Measurements from ENCODE around the gene RUFY3. TPM values are rescaled to one million over a fixed set of nuclear protein-coding genes. Genes with fewer than 3 reads are reported as not detected.

Gene RUFY3
- total and polyA plus RNA-seq, 9 of the 15 experiments (the other 6 are each of a cell fraction or from before 2014, with no cell fraction given): 4.2 to 31.1 (median 21.5) TPM

- TF ChIP-seq ZC3H4 (CRISPR knock-in tag; IDR thresholded peaks at IDR 0.05; ENCODE audit: borderline replicate concordance) (no peak), ZBTB9 (CRISPR knock-in tag; IDR thresholded peaks at IDR 0.05) (no peak), HOMEZ (CRISPR knock-in tag; IDR thresholded peaks at IDR 0.05) (no peak), FOS (IDR thresholded peaks at IDR 0.05; ENCODE audit: extremely low read depth, insufficient read length) (no peak), ZNF140 (CRISPR knock-in tag; IDR thresholded peaks at IDR 0.05) (no peak), SNRNP70 (optimal IDR thresholded peaks at IDR 0.05; ENCODE audit: low read depth, low read length) (no peak), RNF2 (IDR thresholded peaks at IDR 0.05) (no peak), ZNF124 (CRISPR knock-in tag; IDR thresholded peaks at IDR 0.05) (no peak), NCOR1 (IDR thresholded peaks at IDR 0.05) (no peak), ZNF24 (IDR thresholded peaks at IDR 0.05) (no peak), SP1 (CRISPR knock-in tag; IDR thresholded peaks at IDR 0.05) (no peak), PML (IDR thresholded peaks at IDR 0.05; ENCODE audit: low read length) (no peak), BRD4 (IDR thresholded peaks at IDR 0.05) (no peak), HDAC2 (IDR thresholded peaks at IDR 0.05) (no peak), ZNF436 (CRISPR knock-in tag; IDR thresholded peaks at IDR 0.05) (no peak), CHD4 (IDR thresholded peaks at IDR 0.05; ENCODE audit: insufficient read depth, insufficient replicate concordance, low read depth, low read length, poor library complexity, severe bottlenecking) (no peak), ZNF407 (IDR thresholded peaks at IDR 0.05; ENCODE audit: low read depth) (no peak), KAT7 (CRISPR knock-in tag; IDR thresholded peaks at IDR 0.05; ENCODE audit: borderline replicate concordance) (no peak), ZNF785 (CRISPR knock-in tag; IDR thresholded peaks at IDR 0.05) (no peak), RCOR1 (IDR thresholded peaks at IDR 0.05; ENCODE audit: borderline replicate concordance in 1 of 2, low read depth in 2 of 2, low read length in 2 of 2) (peak; percentile 8 to 66; a peak in 2 of 4 replicates), TSC22D4 (tag; IDR thresholded peaks at IDR 0.05) (no peak)
These were observed 33.0 kb upstream of the RUFY3 start (continued) for GRCh38 chr4:70688795-70689231.

All from K562 (cell line).